Ovary (tissue), 9 donors: Measurements from ENCODE around the gene PTPRG. TPM values are rescaled to one million over a fixed set of nuclear protein-coding genes. Genes with fewer than 3 reads are reported as not detected.

Experiments
- DNase-seq, 5 donors: peaks; one replicate each; pipeline ENCODE4 v3.0.0-alpha.2; 2019 to 2020
- H3K27ac ChIP-seq, 2 donors: fragments of 200-600 bp; one replicate each; pipeline versions ENCODE4 v1.5.1 to v1.8.0; 2019 to 2022
- H3K27me3 ChIP-seq: fragments of 200-600 bp; one replicate; pipeline ENCODE4 v1.8.0; 2022
- H3K36me3 ChIP-seq: fragments of 200-600 bp; sonication (generic); one replicate; pipeline ENCODE4 v1.5.1; 2019
- H3K4me1 ChIP-seq: one replicate; pipeline ENCODE4 v1.8.1; 2013; ENCODE audit warnings: mild to moderate bottlenecking, moderate library complexity; ENCODE audit not compliant: insufficient read depth
- H3K4me3 ChIP-seq: fragments of 200-600 bp; sonication (generic); one replicate; pipeline ENCODE4 v1.5.1; 2017
- H3K9me3 ChIP-seq, 2 donors: fragments of 200-600 bp in 1 of 2; sonication (generic) in 1 of 2; one replicate each; pipeline versions ENCODE4 v1.5.1 to v1.8.1; 2013 to 2019; ENCODE audit warnings: mild to moderate bottlenecking in 1 of 2, moderate library complexity in 1 of 2
- EP300 ChIP-seq: sonication (generic); formaldehyde crosslinking; IDR thresholded peaks from one replicate; pipeline ENCODE4 v1.6.1; 2017; ENCODE audit warnings: antibody characterized with exemption
- POLR2A ChIP-seq: fragments of 450-650 bp; IDR thresholded peaks from one replicate; pipeline ENCODE4 v1.6.1; 2017; ENCODE audit warnings: antibody characterized with exemption, mild to moderate bottlenecking, moderate library complexity
- WGBS, 3 donors: extraction: QIAGEN DNeasy Blood & Tissue Kit in 1 of 3; methylation state at CpG; one replicate each; pipeline versions ENCODE4 v1.1.5 to v1.1.7; 2013 to 2017; 5-methylcytosine and 5-hydroxymethylcytosine counted together
- intact Hi-C, 4 donors: fragments of 100-400 bp; cut with DNase I; formaldehyde crosslinking; loops; one replicate each; pipeline versions ENCODE4 v1.11.0 to v1.15.1; 2022 to 2023
- polyA plus RNA-seq, 2 donors: library from polyadenylated mRNA; stranded (reverse); fragments of 200-250 nt in 1 of 2; fragments of 350-450 nt in 1 of 2; fragmentation: Illumina TruSeq in 1 of 2; extraction: RNeasy Lipid Tissue Mini Kit (QIAGEN cat#74804) in 1 of 2; gene quantifications; one replicate each; pipeline ENCODE4 v1.2.3, GENCODE V29; 2013 to 2014
- total RNA-seq, 7 donors: library from RNA; depleted of rRNA in 2 of 7; stranded (reverse); fragments of >200 nt in 2 of 7; fragmentation: NEBNext Ultra II Directional in 3 of 7; extraction: Animal tissue kit (Norgen Biotek cat#: 25700) in 3 of 7; gene quantifications; one replicate each; pipeline versions ENCODE4 v1.1.0 to v1.2.4, GENCODE V29; 2016 to 2023
- TF ChIP-seq, protein P1 (sequence below), 3 donors: fragments of 450-650 bp in 2 of 3; fragments of 200-600 bp in 1 of 3; IDR thresholded peaks; one replicate each; pipeline versions ENCODE4 v1.5.1 to v1.8.0; 2016 to 2022; ENCODE audit warnings: antibody characterized with exemption in 3 of 3, mild to moderate bottlenecking in 1 of 3
- donor health status: DM: no; HTN: no; CAD: no; lungs with moderate emphysema.
- donor health status: DM: no; HTN: no; CAD: no.
- donor health status: Bipolar disorder and iron deficiency.
- donor health status: DM: yes; HTN: yes; CAD: no.
- donor health status: DM: no; HTN: no; CAD: no.
- donor health status: DM: yes; HTN: yes; CAD: no.

PTPRG gene
- total and polyA plus RNA-seq, 9 donors = 18.2 to 87.9 (median 47.7) TPM

- Histone ChIP-seq H3K9me3 (no peaks in the 10 kb centered on the region), H3K36me3 (no peaks in the 10 kb centered on the region), H3K27me3 (no peaks in the 10 kb centered on the region), H3K27ac (no peak overlapping the region), H3K4me3 (no peak overlapping the region), H3K4me1 (no peaks in the 10 kb centered on the region)
- 85 to 96% (median 95%) methylated on average over 3 of the region's 3 CpGs for WGBS, 3 donors
- no peak for DNase-seq
- TF ChIP-seq, protein P1, sequence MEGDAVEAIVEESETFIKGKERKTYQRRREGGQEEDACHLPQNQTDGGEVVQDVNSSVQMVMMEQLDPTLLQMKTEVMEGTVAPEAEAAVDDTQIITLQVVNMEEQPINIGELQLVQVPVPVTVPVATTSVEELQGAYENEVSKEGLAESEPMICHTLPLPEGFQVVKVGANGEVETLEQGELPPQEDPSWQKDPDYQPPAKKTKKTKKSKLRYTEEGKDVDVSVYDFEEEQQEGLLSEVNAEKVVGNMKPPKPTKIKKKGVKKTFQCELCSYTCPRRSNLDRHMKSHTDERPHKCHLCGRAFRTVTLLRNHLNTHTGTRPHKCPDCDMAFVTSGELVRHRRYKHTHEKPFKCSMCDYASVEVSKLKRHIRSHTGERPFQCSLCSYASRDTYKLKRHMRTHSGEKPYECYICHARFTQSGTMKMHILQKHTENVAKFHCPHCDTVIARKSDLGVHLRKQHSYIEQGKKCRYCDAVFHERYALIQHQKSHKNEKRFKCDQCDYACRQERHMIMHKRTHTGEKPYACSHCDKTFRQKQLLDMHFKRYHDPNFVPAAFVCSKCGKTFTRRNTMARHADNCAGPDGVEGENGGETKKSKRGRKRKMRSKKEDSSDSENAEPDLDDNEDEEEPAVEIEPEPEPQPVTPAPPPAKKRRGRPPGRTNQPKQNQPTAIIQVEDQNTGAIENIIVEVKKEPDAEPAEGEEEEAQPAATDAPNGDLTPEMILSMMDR (IDR thresholded peaks at IDR 0.05) = no peak
- no peak for TF ChIP-seq EP300
- TF ChIP-seq POLR2A = no peak
- intact Hi-C loops = no loop called here
Measured at GRCh38 chr3:61986473-61986872, 425.1 kb downstream of the PTPRG start.

DNA sequence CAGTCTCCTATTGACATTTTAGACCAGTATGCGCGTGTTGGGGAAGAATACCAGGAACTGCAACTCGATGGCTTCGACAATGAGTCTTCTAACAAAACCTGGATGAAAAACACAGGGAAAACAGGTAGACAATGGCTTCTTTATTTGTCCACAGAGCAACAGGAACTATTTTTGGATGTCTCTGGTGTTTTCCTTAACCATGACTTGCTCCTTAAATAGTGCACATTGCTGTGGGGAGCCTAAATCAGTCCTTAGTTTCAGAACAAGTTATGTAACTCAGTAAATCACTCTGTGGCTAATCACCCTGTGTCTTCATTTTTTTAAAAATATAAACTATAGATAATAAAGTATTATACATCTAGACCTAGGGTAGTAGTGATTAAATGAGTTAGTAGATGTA, 428.3 kb downstream of the PTPRG start:
- no peak overlapping the region for H3K27ac ChIP-seq
- H3K9me3 ChIP-seq = no peaks in the 10 kb centered on the region
- H3K27me3 ChIP-seq = no peaks in the 10 kb centered on the region
- WGBS, 3 donors = 93 to 97% (median 96%) methylated on average over 4 of the region's 4 CpGs
- H3K4me1 ChIP-seq = no peaks in the 10 kb centered on the region
- H3K4me3 ChIP-seq = no peak overlapping the region
- TF ChIP-seq EP300 (no peak), POLR2A (no peak)
- TF ChIP-seq, protein P1 (IDR thresholded peaks at IDR 0.05) = no peak
- H3K36me3 ChIP-seq = no peaks in the 10 kb centered on the region
- no peak for DNase-seq
- intact Hi-C loops = no loop called here

GRCh38 chr3:61990327-61991027, 429.1 kb downstream of the PTPRG start:
- WGBS, 3 donors = 93 to 95% (median 94%) methylated on average over 4 of the region's 4 CpGs
- no peaks in the 10 kb centered on the region for H3K4me1 ChIP-seq
- H3K36me3 ChIP-seq = no peaks in the 10 kb centered on the region
- H3K9me3 ChIP-seq = no peaks in the 10 kb centered on the region
- intact Hi-C loops = no loop called here
- no peaks in the 10 kb centered on the region for H3K27me3 ChIP-seq
- DNase-seq = no peak
- no peak for TF ChIP-seq POLR2A
- TF ChIP-seq EP300 = no peak
- TF ChIP-seq, protein P1 (IDR thresholded peaks at IDR 0.05) = no peak
- H3K4me3 ChIP-seq = no peak overlapping the region
- no peak overlapping the region for H3K27ac ChIP-seq

DNA sequence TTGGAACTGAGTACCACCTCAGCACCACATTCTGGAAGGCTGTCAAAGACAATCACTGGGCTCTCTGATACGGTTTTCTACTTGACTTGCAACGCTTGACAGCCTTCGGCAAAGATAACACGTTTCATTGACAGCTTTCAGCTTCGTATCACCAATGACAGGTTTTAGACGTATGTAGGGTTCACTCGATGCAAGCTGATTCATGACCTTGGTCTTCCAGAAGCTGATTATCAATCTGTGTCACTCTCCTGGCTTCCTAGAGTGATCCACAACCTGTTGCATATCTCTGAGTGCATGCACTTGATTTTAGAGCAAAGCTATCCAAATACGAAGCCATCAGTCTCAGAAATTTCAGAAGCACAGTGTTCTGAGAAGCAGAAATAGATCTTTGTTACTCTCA, 430.3 kb downstream of the PTPRG start:
- no peak overlapping the region for H3K4me3 ChIP-seq
- intact Hi-C loops = no loop called here
- H3K36me3 ChIP-seq = no peaks in the 10 kb centered on the region
- no peak for TF ChIP-seq EP300
- TF ChIP-seq POLR2A = no peak
- TF ChIP-seq, protein P1 (IDR thresholded peaks at IDR 0.05) = no peak
- no peaks in the 10 kb centered on the region for H3K27me3 ChIP-seq
- no peaks in the 10 kb centered on the region for H3K9me3 ChIP-seq
- no peaks in the 10 kb centered on the region for H3K4me1 ChIP-seq
- H3K27ac ChIP-seq = no peak overlapping the region
- DNase-seq = no peak
- 91 to 94% (median 92%) methylated on average over 8 of the region's 8 CpGs for WGBS, 3 donors
